ENCODE data around the gene EEF2K.

The EEF2K gene

DNA sequence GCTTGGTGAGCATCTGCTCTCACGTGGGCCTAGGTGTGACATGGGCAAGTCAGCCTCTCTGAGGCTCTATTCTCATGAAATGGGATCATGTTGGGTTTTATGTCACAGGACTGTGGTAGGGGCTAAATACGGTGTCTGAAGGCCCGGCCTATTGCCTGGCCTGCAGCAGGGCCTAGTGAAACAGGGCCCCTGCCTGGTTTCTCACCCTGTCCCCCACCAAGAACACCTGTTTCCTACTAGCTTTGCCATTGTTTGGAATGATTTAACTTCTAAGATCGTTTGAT lies 120.2 kb downstream of the EEF2K start:
- Histone ChIP-seq H3K4me1 (ENCODE audit: control insufficient read depth, insufficient read depth, low read length) (no peaks in the 10 kb centered on the region), H3K4me3 (ENCODE audit: low read depth, low read length) (no peak overlapping the region), H3K36me3 (ENCODE audit: control insufficient read depth, insufficient read depth, low read length) (peaks cover 71% of the 10 kb centered on the region), H3K9ac (ENCODE audit: low read depth, low read length) (no peak overlapping the region), H3K9me3 (ENCODE audit: control insufficient read depth, insufficient read depth, low read length) (no peaks in the 10 kb centered on the region), H3K27me3 (ENCODE audit: control insufficient read depth, insufficient read depth, low read length) (no peaks in the 10 kb centered on the region)

GRCh38 chr16:22326771-22327445 lies 120.8 kb downstream of the EEF2K start:
- Histone ChIP-seq H3K9ac (ENCODE audit: low read depth, low read length) (no peak overlapping the region), H3K36me3 (ENCODE audit: control insufficient read depth, insufficient read depth, low read length) (peaks cover 66% of the 10 kb centered on the region), H3K9me3 (ENCODE audit: control insufficient read depth, insufficient read depth, low read length) (no peaks in the 10 kb centered on the region), H3K4me3 (ENCODE audit: low read depth, low read length) (no peak overlapping the region), H3K4me1 (ENCODE audit: control insufficient read depth, insufficient read depth, low read length) (no peaks in the 10 kb centered on the region), H3K27me3 (ENCODE audit: control insufficient read depth, insufficient read depth, low read length) (no peaks in the 10 kb centered on the region)

DNA sequence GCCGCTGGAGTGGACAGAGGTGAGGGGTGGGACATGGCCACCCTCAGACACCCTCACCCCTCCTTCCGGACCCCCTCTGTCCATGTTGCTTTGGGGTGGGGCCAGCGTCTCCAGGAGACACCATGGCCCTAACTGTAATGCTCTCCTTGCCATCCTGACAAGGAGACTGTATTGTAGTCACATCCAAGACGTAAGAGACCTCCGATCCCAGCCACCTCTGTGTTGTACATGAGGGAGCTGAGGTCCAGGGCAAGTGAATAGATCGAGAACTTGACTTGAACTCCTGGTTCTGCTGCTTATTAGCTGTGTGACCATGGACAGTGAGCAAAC lies 121.3 kb downstream of the EEF2K start:
- Histone ChIP-seq H3K9me3 (ENCODE audit: control insufficient read depth, insufficient read depth, low read length) (no peaks in the 10 kb centered on the region), H3K36me3 (ENCODE audit: control insufficient read depth, insufficient read depth, low read length) (peaks cover 67% of the 10 kb centered on the region), H3K4me3 (ENCODE audit: low read depth, low read length) (no peak overlapping the region), H3K27me3 (ENCODE audit: control insufficient read depth, insufficient read depth, low read length) (no peaks in the 10 kb centered on the region), H3K4me1 (ENCODE audit: control insufficient read depth, insufficient read depth, low read length) (no peaks in the 10 kb centered on the region), H3K9ac (ENCODE audit: low read depth, low read length) (no peak overlapping the region)

GRCh38 chr16:22328081-22328725 lies 122.1 kb downstream of the EEF2K start:
- H3K9me3 ChIP-seq (ENCODE audit: control insufficient read depth, insufficient read depth, low read length): no peaks in the 10 kb centered on the region
- H3K4me1 ChIP-seq (ENCODE audit: control insufficient read depth, insufficient read depth, low read length): no peaks in the 10 kb centered on the region
- H3K4me3 ChIP-seq (ENCODE audit: low read depth, low read length): no peak overlapping the region
- H3K36me3 ChIP-seq (ENCODE audit: control insufficient read depth, insufficient read depth, low read length): peaks cover 62% of the 10 kb centered on the region
- H3K27me3 ChIP-seq (ENCODE audit: control insufficient read depth, insufficient read depth, low read length): no peaks in the 10 kb centered on the region
- no peak overlapping the region for H3K9ac ChIP-seq (ENCODE audit: low read depth, low read length)

DNA sequence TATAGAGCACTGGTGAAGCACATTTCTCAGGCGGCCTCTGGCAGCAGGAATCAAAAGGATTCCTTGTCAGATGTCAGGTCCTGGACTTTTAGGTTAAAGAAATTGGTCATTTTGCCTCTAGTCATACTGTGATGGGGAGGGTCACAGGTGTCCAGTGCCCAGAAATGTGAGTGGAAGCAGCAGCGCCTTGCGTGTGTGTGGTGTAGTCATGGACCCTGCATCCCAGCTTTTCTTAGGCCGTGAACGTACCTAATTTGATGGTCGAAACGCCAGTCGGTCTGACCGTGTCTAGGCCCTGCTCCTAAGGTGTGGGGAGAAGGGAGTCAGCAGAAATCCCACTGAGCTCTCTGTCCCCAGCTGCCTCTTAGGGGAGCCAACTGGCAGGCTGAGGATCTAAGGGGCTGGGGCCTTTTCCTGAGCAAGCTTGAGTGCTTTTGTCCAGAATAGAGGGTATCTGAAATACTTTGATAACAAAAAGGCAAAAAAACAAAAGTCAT lies 123.2 kb downstream of the EEF2K start:
- Histone ChIP-seq H3K4me1 (ENCODE audit: control insufficient read depth, insufficient read depth, low read length) (no peaks in the 10 kb centered on the region), H3K9me3 (ENCODE audit: control insufficient read depth, insufficient read depth, low read length) (no peaks in the 10 kb centered on the region), H3K36me3 (ENCODE audit: control insufficient read depth, insufficient read depth, low read length) (peaks cover 58% of the 10 kb centered on the region), H3K4me3 (ENCODE audit: low read depth, low read length) (no peak overlapping the region), H3K9ac (ENCODE audit: low read depth, low read length) (no peak overlapping the region), H3K27me3 (ENCODE audit: control insufficient read depth, insufficient read depth, low read length) (no peaks in the 10 kb centered on the region)

DNA sequence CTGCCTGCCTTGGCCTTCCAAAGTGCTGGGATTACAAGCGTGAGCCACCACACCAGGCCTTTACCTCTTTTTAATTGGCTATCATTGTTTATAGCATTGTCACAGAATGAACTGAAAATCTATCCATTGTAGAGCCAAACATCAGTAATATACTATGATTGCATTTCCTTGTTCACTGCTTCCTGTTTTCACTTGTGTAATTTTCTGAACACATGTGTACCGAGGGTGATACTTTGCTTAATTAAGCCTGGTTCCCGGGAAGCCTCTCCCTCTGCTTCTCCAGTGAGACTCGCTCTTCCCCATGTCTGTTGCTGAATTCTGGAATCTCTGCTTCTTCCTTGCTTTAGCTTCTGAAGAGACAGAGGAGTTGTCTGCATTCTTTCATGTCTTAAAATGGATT lies 124.2 kb downstream of the EEF2K start:
- Histone ChIP-seq H3K36me3 (ENCODE audit: control insufficient read depth, insufficient read depth, low read length) (peaks cover 48% of the 10 kb centered on the region), H3K9me3 (ENCODE audit: control insufficient read depth, insufficient read depth, low read length) (no peaks in the 10 kb centered on the region), H3K27me3 (ENCODE audit: control insufficient read depth, insufficient read depth, low read length) (no peaks in the 10 kb centered on the region), H3K9ac (ENCODE audit: low read depth, low read length) (no peak overlapping the region), H3K4me3 (ENCODE audit: low read depth, low read length) (no peak overlapping the region), H3K4me1 (ENCODE audit: control insufficient read depth, insufficient read depth, low read length) (no peaks in the 10 kb centered on the region)

DNA sequence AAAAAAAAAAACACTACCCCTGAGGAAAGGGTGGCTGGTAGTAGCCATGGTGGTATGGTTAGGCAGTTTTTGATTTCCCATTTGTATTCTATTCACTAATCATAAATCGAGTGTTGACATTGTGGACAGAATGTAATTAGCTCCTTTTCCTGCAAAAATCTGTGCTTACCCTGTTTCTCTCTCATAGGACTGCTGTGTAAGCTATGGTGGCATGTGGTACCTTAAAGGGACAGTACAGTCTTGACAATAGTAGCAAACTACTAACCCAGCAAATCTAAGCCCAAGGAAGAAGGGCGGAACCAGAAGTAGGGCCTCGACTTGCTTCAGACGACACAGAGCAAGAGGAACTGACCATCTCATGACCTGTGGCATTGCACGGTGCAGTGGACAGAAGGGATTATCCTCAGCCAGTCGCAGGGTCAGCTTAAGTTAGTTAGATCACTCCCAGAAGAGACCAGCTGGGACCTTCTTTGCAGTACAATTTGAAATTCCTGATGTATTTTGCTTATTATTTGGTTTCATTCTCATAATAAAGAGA lies 127.4 kb downstream of the EEF2K start:
- Histone ChIP-seq H3K36me3 (ENCODE audit: control insufficient read depth, insufficient read depth, low read length) (peaks cover 20% of the 10 kb centered on the region), H3K27me3 (ENCODE audit: control insufficient read depth, insufficient read depth, low read length) (no peaks in the 10 kb centered on the region), H3K9ac (ENCODE audit: low read depth, low read length) (no peak overlapping the region), H3K4me1 (ENCODE audit: control insufficient read depth, insufficient read depth, low read length) (no peaks in the 10 kb centered on the region), H3K9me3 (ENCODE audit: control insufficient read depth, insufficient read depth, low read length) (no peaks in the 10 kb centered on the region), H3K4me3 (ENCODE audit: low read depth, low read length) (no peak overlapping the region)

- Histone ChIP-seq H3K9me3 (ENCODE audit: control insufficient read depth, insufficient read depth, low read length) (no peaks in the 10 kb centered on the region), H3K36me3 (ENCODE audit: control insufficient read depth, insufficient read depth, low read length) (peaks cover 16% of the 10 kb centered on the region), H3K4me3 (ENCODE audit: low read depth, low read length) (no peak overlapping the region), H3K4me1 (ENCODE audit: control insufficient read depth, insufficient read depth, low read length) (no peaks in the 10 kb centered on the region), H3K27me3 (ENCODE audit: control insufficient read depth, insufficient read depth, low read length) (no peaks in the 10 kb centered on the region), H3K9ac (ENCODE audit: low read depth, low read length) (no peak overlapping the region)
Observed at GRCh38 chr16:22335668-22336246, 129.7 kb downstream of the EEF2K start.

GRCh38 chr16:22336581-22336980 lies 130.5 kb downstream of the EEF2K start:
- Histone ChIP-seq H3K4me1 (ENCODE audit: control insufficient read depth, insufficient read depth, low read length) (no peaks in the 10 kb centered on the region), H3K27me3 (ENCODE audit: control insufficient read depth, insufficient read depth, low read length) (no peaks in the 10 kb centered on the region), H3K9ac (ENCODE audit: low read depth, low read length) (no peak overlapping the region), H3K9me3 (ENCODE audit: control insufficient read depth, insufficient read depth, low read length) (no peaks in the 10 kb centered on the region), H3K4me3 (ENCODE audit: low read depth, low read length) (no peak overlapping the region), H3K36me3 (ENCODE audit: control insufficient read depth, insufficient read depth, low read length) (peaks cover 16% of the 10 kb centered on the region)

GRCh38 chr16:22337045-22337444 lies 131.0 kb downstream of the EEF2K start:
- H3K9me3 ChIP-seq (ENCODE audit: control insufficient read depth, insufficient read depth, low read length): no peaks in the 10 kb centered on the region
- no peaks in the 10 kb centered on the region for H3K27me3 ChIP-seq (ENCODE audit: control insufficient read depth, insufficient read depth, low read length)
- H3K36me3 ChIP-seq (ENCODE audit: control insufficient read depth, insufficient read depth, low read length): peaks cover 14% of the 10 kb centered on the region
- no peak overlapping the region for H3K9ac ChIP-seq (ENCODE audit: low read depth, low read length)
- no peak overlapping the region for H3K4me3 ChIP-seq (ENCODE audit: low read depth, low read length)
- H3K4me1 ChIP-seq (ENCODE audit: control insufficient read depth, insufficient read depth, low read length): no peaks in the 10 kb centered on the region

DNA sequence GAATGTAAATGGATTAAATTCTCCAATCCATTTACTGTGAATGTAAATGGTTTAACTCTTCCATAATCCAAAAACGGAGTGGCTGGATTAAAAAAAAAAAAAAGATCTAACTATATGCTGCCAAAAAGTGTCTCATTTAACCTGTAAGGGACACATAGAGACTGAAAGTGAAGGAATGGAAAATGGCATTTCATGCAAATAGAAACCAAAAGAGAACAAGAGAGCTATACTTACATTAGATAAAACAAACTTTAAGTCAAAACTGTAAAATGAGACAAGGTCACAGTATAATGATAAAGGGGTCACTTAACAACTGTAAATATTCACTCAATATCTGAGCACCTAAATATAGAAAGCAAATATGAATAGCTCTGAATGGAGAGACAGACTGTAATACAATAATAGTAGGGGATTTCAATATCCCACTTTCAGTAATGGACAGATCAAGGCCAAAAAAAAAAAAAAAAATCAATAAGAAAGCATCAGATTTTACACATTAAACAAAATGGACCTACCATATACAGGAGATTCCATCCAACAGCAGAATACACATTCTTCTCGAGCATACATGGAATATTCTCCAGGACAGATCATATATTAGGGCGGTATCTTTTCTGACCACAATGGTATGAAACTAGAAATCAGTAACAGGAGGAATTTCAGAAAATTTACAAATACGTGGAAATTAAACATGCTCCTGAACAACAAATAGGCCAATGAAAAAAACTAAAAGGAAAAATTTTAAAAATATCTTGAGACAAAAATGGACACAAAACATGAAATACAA lies 132.0 kb downstream of the EEF2K start:
- Histone ChIP-seq H3K9me3 (ENCODE audit: control insufficient read depth, insufficient read depth, low read length) (no peaks in the 10 kb centered on the region), H3K27me3 (ENCODE audit: control insufficient read depth, insufficient read depth, low read length) (no peaks in the 10 kb centered on the region), H3K4me3 (ENCODE audit: low read depth, low read length) (no peak overlapping the region), H3K9ac (ENCODE audit: low read depth, low read length) (no peak overlapping the region), H3K4me1 (ENCODE audit: control insufficient read depth, insufficient read depth, low read length) (no peaks in the 10 kb centered on the region), H3K36me3 (ENCODE audit: control insufficient read depth, insufficient read depth, low read length) (peaks cover 9% of the 10 kb centered on the region)

Measured in iPS-15b (cell line).